ENCODE results near the gene SHKBP1. TPM values are rescaled to one million over a fixed set of nuclear protein-coding genes. Genes with fewer than 3 reads are reported as not detected.
A peak's percentile ranks its signal among the peaks of the same experiment; 100 is the strongest.

The SHKBP1 gene
- total and polyA plus RNA-seq, 2 of the 13 experiments (the other 11 are each of a cell fraction or from before 2014, with no cell fraction given): 16.2 to 17.4 TPM

DNA sequence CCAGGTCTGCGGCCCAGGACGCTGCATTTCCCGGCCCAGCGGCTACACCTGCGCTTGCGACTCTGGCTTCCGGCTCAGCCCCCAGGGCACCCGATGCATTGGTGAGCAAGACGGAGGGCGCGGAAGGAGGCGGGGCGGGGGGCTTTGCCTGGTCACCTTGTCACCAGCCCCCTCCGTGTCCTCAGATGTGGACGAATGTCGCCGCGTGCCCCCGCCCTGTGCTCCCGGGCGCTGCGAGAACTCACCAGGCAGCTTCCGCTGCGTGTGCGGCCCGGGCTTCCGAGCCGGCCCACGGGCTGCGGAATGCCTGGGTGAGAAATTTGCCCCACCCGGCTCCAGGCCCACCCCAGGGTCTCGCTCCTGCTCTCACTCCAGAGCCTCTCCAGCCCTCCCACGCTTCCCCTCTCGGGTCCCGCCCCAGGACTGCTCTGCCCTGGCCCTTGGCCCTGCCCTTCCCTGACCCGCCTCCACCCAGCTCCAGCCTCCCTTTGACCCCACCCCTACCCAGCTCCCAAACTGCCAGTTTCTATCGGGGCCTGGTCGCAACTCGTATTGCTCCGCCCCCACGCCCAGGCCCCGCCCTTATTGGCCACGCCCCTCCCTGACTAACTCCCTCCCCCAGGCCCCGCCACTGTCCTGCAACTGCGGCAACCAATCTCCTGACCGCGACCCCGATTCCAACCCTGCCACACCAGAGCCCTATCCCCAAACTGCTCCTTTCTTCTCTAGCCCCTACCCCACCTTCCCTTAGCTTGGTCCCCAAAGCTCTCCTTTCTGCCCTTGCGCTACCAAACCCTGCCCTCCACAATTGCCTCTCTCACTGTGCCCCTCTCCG is 33.1 kb downstream of the SHKBP1 start (continued):
- TF ChIP-seq EHMT2 (IDR thresholded peaks at IDR 0.05; ENCODE audit: borderline replicate concordance, low read depth, low read length): no peak
- no peak for TF ChIP-seq DMAP1 (CRISPR knock-in tag; IDR thresholded peaks at IDR 0.05)
- TF ChIP-seq ZNF20 (CRISPR knock-in tag; IDR thresholded peaks at IDR 0.05): no peak
- no peak for TF ChIP-seq SNAI1 (CRISPR knock-in tag; IDR thresholded peaks at IDR 0.05; ENCODE audit: borderline replicate concordance)
- no peak for TF ChIP-seq GTF3A (CRISPR knock-in tag; conservative IDR thresholded peaks at IDR 0.05)
- TF ChIP-seq, protein P1, sequence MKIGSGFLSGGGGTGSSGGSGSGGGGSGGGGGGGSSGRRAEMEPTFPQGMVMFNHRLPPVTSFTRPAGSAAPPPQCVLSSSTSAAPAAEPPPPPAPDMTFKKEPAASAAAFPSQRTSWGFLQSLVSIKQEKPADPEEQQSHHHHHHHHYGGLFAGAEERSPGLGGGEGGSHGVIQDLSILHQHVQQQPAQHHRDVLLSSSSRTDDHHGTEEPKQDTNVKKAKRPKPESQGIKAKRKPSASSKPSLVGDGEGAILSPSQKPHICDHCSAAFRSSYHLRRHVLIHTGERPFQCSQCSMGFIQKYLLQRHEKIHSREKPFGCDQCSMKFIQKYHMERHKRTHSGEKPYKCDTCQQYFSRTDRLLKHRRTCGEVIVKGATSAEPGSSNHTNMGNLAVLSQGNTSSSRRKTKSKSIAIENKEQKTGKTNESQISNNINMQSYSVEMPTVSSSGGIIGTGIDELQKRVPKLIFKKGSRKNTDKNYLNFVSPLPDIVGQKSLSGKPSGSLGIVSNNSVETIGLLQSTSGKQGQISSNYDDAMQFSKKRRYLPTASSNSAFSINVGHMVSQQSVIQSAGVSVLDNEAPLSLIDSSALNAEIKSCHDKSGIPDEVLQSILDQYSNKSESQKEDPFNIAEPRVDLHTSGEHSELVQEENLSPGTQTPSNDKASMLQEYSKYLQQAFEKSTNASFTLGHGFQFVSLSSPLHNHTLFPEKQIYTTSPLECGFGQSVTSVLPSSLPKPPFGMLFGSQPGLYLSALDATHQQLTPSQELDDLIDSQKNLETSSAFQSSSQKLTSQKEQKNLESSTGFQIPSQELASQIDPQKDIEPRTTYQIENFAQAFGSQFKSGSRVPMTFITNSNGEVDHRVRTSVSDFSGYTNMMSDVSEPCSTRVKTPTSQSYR (CRISPR knock-in tag; IDR thresholded peaks at IDR 0.05; ENCODE audit: borderline replicate concordance): 0 out of 2 replicates have a peak, but pooled peaks have one; percentile 5
- TF ChIP-seq, protein P2, sequence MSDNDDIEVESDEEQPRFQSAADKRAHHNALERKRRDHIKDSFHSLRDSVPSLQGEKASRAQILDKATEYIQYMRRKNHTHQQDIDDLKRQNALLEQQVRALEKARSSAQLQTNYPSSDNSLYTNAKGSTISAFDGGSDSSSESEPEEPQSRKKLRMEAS (IDR thresholded peaks at IDR 0.05): 0 out of 2 replicates have a peak, but pooled peaks have one; percentile 16
- no peak for TF ChIP-seq PRMT3 (CRISPR knock-in tag; IDR thresholded peaks at IDR 0.05; ENCODE audit: borderline replicate concordance, low read depth)
- no peak for TF ChIP-seq DNMT3B (CRISPR knock-in tag; conservative IDR thresholded peaks at IDR 0.05)
- no peak for TF ChIP-seq NR2F2 (IDR thresholded peaks at IDR 0.05; ENCODE audit: borderline replicate concordance, low read depth)
- TF ChIP-seq GABPB1 (CRISPR knock-in tag; IDR thresholded peaks at IDR 0.05): peak; percentile 62; the same call in 1 of the 2 replicates
- TF ChIP-seq KLF9 (CRISPR knock-in tag; IDR thresholded peaks at IDR 0.05; ENCODE audit: low read depth): no peak
- TF ChIP-seq, protein P3, sequence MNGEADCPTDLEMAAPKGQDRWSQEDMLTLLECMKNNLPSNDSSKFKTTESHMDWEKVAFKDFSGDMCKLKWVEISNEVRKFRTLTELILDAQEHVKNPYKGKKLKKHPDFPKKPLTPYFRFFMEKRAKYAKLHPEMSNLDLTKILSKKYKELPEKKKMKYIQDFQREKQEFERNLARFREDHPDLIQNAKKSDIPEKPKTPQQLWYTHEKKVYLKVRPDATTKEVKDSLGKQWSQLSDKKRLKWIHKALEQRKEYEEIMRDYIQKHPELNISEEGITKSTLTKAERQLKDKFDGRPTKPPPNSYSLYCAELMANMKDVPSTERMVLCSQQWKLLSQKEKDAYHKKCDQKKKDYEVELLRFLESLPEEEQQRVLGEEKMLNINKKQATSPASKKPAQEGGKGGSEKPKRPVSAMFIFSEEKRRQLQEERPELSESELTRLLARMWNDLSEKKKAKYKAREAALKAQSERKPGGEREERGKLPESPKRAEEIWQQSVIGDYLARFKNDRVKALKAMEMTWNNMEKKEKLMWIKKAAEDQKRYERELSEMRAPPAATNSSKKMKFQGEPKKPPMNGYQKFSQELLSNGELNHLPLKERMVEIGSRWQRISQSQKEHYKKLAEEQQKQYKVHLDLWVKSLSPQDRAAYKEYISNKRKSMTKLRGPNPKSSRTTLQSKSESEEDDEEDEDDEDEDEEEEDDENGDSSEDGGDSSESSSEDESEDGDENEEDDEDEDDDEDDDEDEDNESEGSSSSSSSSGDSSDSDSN (CRISPR knock-in tag; IDR thresholded peaks at IDR 0.05): peak; percentile 15; the same call in 1 of the 2 replicates
- no peak for TF ChIP-seq ZNF431 (CRISPR knock-in tag; IDR thresholded peaks at IDR 0.05; ENCODE audit: borderline replicate concordance, low read depth)
- no peak for TF ChIP-seq ISX (CRISPR knock-in tag; conservative IDR thresholded peaks at IDR 0.05)
- TF ChIP-seq, protein P4, sequence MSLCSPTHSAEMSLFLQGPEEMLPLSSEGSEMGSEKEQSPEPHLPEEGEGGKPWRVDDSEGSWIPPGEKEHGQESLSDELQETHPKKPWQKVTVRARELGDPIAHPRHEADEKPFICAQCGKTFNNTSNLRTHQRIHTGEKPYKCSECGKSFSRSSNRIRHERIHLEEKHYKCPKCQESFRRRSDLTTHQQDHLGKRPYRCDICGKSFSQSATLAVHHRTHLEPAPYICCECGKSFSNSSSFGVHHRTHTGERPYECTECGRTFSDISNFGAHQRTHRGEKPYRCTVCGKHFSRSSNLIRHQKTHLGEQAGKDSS (CRISPR knock-in tag; IDR thresholded peaks at IDR 0.05; ENCODE audit: borderline replicate concordance, low read depth): 0 out of 2 replicates have a peak, but pooled peaks have one; percentile 22
- TF ChIP-seq ZNF256 (CRISPR knock-in tag; conservative IDR thresholded peaks at IDR 0.05): no peak
- TF ChIP-seq, protein P5, sequence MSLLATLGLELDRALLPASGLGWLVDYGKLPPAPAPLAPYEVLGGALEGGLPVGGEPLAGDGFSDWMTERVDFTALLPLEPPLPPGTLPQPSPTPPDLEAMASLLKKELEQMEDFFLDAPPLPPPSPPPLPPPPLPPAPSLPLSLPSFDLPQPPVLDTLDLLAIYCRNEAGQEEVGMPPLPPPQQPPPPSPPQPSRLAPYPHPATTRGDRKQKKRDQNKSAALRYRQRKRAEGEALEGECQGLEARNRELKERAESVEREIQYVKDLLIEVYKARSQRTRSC (CRISPR knock-in tag; IDR thresholded peaks at IDR 0.05; ENCODE audit: low read depth): no peak
- no peak for TF ChIP-seq ZNF713 (CRISPR knock-in tag; IDR thresholded peaks at IDR 0.05)
- peak; percentile 23; the same call in 1 of the 2 replicates for TF ChIP-seq ETV5 (CRISPR knock-in tag; IDR thresholded peaks at IDR 0.05; ENCODE audit: borderline replicate concordance)
- TF ChIP-seq, protein P6, sequence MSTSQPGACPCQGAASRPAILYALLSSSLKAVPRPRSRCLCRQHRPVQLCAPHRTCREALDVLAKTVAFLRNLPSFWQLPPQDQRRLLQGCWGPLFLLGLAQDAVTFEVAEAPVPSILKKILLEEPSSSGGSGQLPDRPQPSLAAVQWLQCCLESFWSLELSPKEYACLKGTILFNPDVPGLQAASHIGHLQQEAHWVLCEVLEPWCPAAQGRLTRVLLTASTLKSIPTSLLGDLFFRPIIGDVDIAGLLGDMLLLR (CRISPR knock-in tag; IDR thresholded peaks at IDR 0.05): no peak
- no peak for TF ChIP-seq HOXA5 (CRISPR knock-in tag; IDR thresholded peaks at IDR 0.05)
